T1000 (cell line): ENCODE measurements around the gene TXLNB.
A peak's percentile ranks its signal among the peaks of the same experiment; 100 is the strongest.

ENCODE experiments used
- DNase-seq: peaks from one replicate; lab custom pipeline; 2025; ENCODE audit warnings: mixed read lengths; lab: John Stamatoyannopoulos, UW

Gene TXLNB

GRCh38 chr6:139291813-139292619, at the start of gene TXLNB:
TXLNB (minus strand) TSS chr6:139291998; CDS start chr6:139288899, 3,099 bp downstream.
- no peak for DNase-seq

GRCh38 chr6:139341060-139341459, 49.3 kb upstream of the TXLNB start:
- no peak for DNase-seq

GRCh38 chr6:139338795-139339194, 47.0 kb upstream of the TXLNB start:
- DNase-seq: no peak

- DNase-seq: no peak
These were observed 46.0 kb upstream of the TXLNB start for GRCh38 chr6:139337830-139338229.

- no peak for DNase-seq
These were observed 45.2 kb upstream of the TXLNB start for GRCh38 chr6:139337001-139337400.

- no peak for DNase-seq
These were observed 44.7 kb upstream of the TXLNB start for GRCh38 chr6:139336488-139336887.

GRCh38 chr6:139335447-139336210, 43.8 kb upstream of the TXLNB start:
- DNase-seq: no peak

- no peak for DNase-seq
These were observed 43.1 kb upstream of the TXLNB start for GRCh38 chr6:139334806-139335446.

GRCh38 chr6:139330826-139331500, 39.2 kb upstream of the TXLNB start:
- DNase-seq: no peak

GRCh38 chr6:139330306-139330705, 38.5 kb upstream of the TXLNB start:
- DNase-seq: no peak

GRCh38 chr6:139329224-139329623, 37.4 kb upstream of the TXLNB start:
- DNase-seq: no peak

GRCh38 chr6:139327038-139327437, 35.2 kb upstream of the TXLNB start:
- no peak for DNase-seq

- no peak for DNase-seq
These were observed 33.9 kb upstream of the TXLNB start for GRCh38 chr6:139325686-139326085.

- DNase-seq: no peak
These were observed 33.3 kb upstream of the TXLNB start for GRCh38 chr6:139325125-139325524.

- DNase-seq: no peak
These were observed 32.4 kb upstream of the TXLNB start for GRCh38 chr6:139324301-139324555.

- peak; percentile 59 for DNase-seq
These were observed 31.9 kb upstream of the TXLNB start for GRCh38 chr6:139323511-139324300.

GRCh38 chr6:139320081-139320480, 28.3 kb upstream of the TXLNB start:
- no peak for DNase-seq

- no peak for DNase-seq
These were observed 25.0 kb upstream of the TXLNB start for GRCh38 chr6:139316622-139317317.

- DNase-seq: no peak
These were observed 22.2 kb upstream of the TXLNB start for GRCh38 chr6:139313784-139314545.

GRCh38 chr6:139313229-139313628, 21.4 kb upstream of the TXLNB start:
- DNase-seq: no peak
